Measurements from ENCODE around the gene DCLK2.
A peak's percentile ranks its signal among the peaks of the same experiment; 100 is the strongest.
"Not testable (repeated sequence)": the region's sequence is repeated elsewhere in the genome, so short reads cannot be mapped to it uniquely, and the experiment has no call there.

Gene DCLK2

DNA sequence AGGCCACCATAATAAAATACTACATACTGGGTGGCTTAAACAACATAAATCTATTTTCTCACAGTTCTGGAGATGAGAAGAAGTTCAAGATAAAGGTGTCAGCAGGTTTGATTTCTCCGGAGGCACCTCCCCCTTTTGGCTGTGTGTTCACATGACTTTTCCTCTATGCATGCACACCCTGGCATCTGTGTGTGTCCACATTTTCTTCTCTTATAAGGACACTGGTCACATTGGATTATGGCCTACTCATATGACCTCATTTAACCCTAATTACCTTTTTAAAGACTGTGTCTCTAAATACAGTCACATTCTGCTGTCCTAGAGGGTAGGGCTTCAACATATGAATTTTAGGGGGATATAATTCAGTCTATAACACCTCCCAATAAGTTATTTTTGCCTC lies 79.8 kb downstream of the DCLK2 start:
- Histone ChIP-seq H3K23ac (ENCODE audit: low read length in 2 of 2) (no peak overlapping the region), H3K4me2 (ENCODE audit: low read length, poor library complexity, severe bottlenecking) (no peak overlapping the region), H3K9ac (ENCODE audit: low read length) (no peak overlapping the region), H3K18ac (ENCODE audit: low read depth in 1 of 2, low read length in 2 of 2) (no peak overlapping the region), H3K4me3 (ENCODE audit: insufficient read depth in 1 of 2, low read depth in 1 of 2, low read length in 2 of 2) (no peak overlapping the region), H3K14ac (ENCODE audit: low read length in 2 of 2) (no peak overlapping the region), H2BK15ac (ENCODE audit: low read depth, poor library complexity, severe bottlenecking) (no peak overlapping the region), H3K4me1 (ENCODE audit: control insufficient read depth, insufficient read depth, low read depth, low read length) (no peaks in the 10 kb centered on the region), H3K36me3 (ENCODE audit: control insufficient read depth in 1 of 2, insufficient read depth in 2 of 2, low read depth in 1 of 2, low read length in 2 of 2) (no peaks in the 10 kb centered on the region), H4K91ac (ENCODE audit: low read length) (no peak overlapping the region), H3K9me3 (ENCODE audit: control insufficient read depth, low read length) (no peaks in the 10 kb centered on the region), H2BK5ac (ENCODE audit: low read depth, low read length, poor library complexity, severe bottlenecking) (no peak overlapping the region), H2BK12ac (ENCODE audit: low read length in 2 of 2) (no peak overlapping the region), H4K8ac (ENCODE audit: low read length) (no peak overlapping the region), H2AFZ (ENCODE audit: low read depth, low read length) (no peak overlapping the region), H3K27ac (ENCODE audit: low read length, poor library complexity, severe bottlenecking) (no peak overlapping the region), H3K27me3 (ENCODE audit: control insufficient read depth in 1 of 2, insufficient read depth in 1 of 2, low read length in 2 of 2) (no peaks in the 10 kb centered on the region), H3K4ac (ENCODE audit: low read depth in 1 of 2, low read length in 2 of 2) (no peak overlapping the region), H2AK5ac (ENCODE audit: low read length, severe bottlenecking) (no peak overlapping the region), H3K79me1 (replicated peaks; ENCODE audit: low read length, poor library complexity, severe bottlenecking) (peaks cover 21% of the 10 kb centered on the region), H2BK120ac (ENCODE audit: low read depth, low read length) (no peak overlapping the region)
- WGBS = 96% methylated on average over 1 of the region's 1 CpG
- DNase-seq = no peak

- Histone ChIP-seq H3K18ac (ENCODE audit: low read depth in 1 of 2, low read length in 2 of 2) (no peak overlapping the region), H3K27ac (ENCODE audit: low read length, poor library complexity, severe bottlenecking) (no peak overlapping the region), H4K8ac (ENCODE audit: low read length) (peak overlapping the region; percentile 13), H2AK5ac (ENCODE audit: low read length, severe bottlenecking) (no peak overlapping the region), H3K4ac (ENCODE audit: low read depth in 1 of 2, low read length in 2 of 2) (no peak overlapping the region), H3K4me3 (ENCODE audit: insufficient read depth in 1 of 2, low read depth in 1 of 2, low read length in 2 of 2) (no peak overlapping the region), H3K14ac (ENCODE audit: low read length in 2 of 2) (no peak overlapping the region), H2BK5ac (ENCODE audit: low read depth, low read length, poor library complexity, severe bottlenecking) (no peak overlapping the region), H3K36me3 (ENCODE audit: control insufficient read depth in 1 of 2, insufficient read depth in 2 of 2, low read depth in 1 of 2, low read length in 2 of 2) (no peaks in the 10 kb centered on the region), H3K4me1 (ENCODE audit: control insufficient read depth, insufficient read depth, low read depth, low read length) (no peaks in the 10 kb centered on the region), H2BK120ac (ENCODE audit: low read depth, low read length) (no peak overlapping the region), H2BK15ac (ENCODE audit: low read depth, poor library complexity, severe bottlenecking) (no peak overlapping the region), H2AFZ (ENCODE audit: low read depth, low read length) (no peak overlapping the region), H3K27me3 (ENCODE audit: control insufficient read depth in 1 of 2, insufficient read depth in 1 of 2, low read length in 2 of 2) (no peaks in the 10 kb centered on the region), H3K9ac (ENCODE audit: low read length) (no peak overlapping the region), H3K4me2 (ENCODE audit: low read length, poor library complexity, severe bottlenecking) (no peak overlapping the region), H2BK12ac (ENCODE audit: low read length in 2 of 2) (no peak overlapping the region), H4K91ac (ENCODE audit: low read length) (no peak overlapping the region), H3K23ac (ENCODE audit: low read length in 2 of 2) (no peak overlapping the region), H3K79me1 (replicated peaks; ENCODE audit: low read length, poor library complexity, severe bottlenecking) (peaks cover 18% of the 10 kb centered on the region), H3K9me3 (ENCODE audit: control insufficient read depth, low read length) (no peaks in the 10 kb centered on the region)
- WGBS = 97% methylated on average over 2 of the region's 2 CpGs
- DNase-seq = no peak
These were observed 82.2 kb downstream of the DCLK2 start for GRCh38 chr4:150160473-150160872.

DNA sequence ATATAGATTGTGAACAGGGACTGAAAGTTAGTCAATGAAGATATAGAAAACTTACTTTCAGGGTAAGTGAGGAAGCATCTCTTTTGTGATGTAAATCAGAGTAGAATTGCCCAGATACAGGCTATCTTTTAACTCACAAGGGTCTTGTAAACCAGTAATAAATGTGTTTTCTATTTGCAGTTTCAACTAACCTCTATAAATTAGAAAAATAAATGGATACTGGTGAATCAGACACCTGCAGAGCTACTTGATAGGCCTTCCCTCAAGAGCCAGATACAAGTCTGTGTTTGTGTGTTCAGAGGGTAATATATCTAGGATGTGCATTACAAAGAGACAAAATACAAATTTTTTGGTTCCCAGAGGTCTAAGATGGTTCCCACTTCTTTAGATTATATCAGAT lies 82.9 kb downstream of the DCLK2 start:
- Histone ChIP-seq H3K79me1 (replicated peaks; ENCODE audit: low read length, poor library complexity, severe bottlenecking) (peaks cover 22% of the 10 kb centered on the region), H3K4me1 (ENCODE audit: control insufficient read depth, insufficient read depth, low read depth, low read length) (no peaks in the 10 kb centered on the region), H4K8ac (ENCODE audit: low read length) (no peak overlapping the region), H3K27me3 (ENCODE audit: control insufficient read depth in 1 of 2, insufficient read depth in 1 of 2, low read length in 2 of 2) (no peaks in the 10 kb centered on the region), H3K4ac (ENCODE audit: low read depth in 1 of 2, low read length in 2 of 2) (no peak overlapping the region), H3K27ac (ENCODE audit: low read length, poor library complexity, severe bottlenecking) (no peak overlapping the region), H3K36me3 (ENCODE audit: control insufficient read depth in 1 of 2, insufficient read depth in 2 of 2, low read depth in 1 of 2, low read length in 2 of 2) (no peaks in the 10 kb centered on the region), H3K14ac (ENCODE audit: low read length in 2 of 2) (no peak overlapping the region), H4K91ac (ENCODE audit: low read length) (no peak overlapping the region), H3K4me3 (ENCODE audit: insufficient read depth in 1 of 2, low read depth in 1 of 2, low read length in 2 of 2) (no peak overlapping the region), H3K9me3 (ENCODE audit: control insufficient read depth, low read length) (no peaks in the 10 kb centered on the region), H3K9ac (ENCODE audit: low read length) (no peak overlapping the region), H2BK15ac (ENCODE audit: low read depth, poor library complexity, severe bottlenecking) (no peak overlapping the region), H2AFZ (ENCODE audit: low read depth, low read length) (no peak overlapping the region), H2BK120ac (ENCODE audit: low read depth, low read length) (no peak overlapping the region), H3K18ac (ENCODE audit: low read depth in 1 of 2, low read length in 2 of 2) (no peak overlapping the region), H2BK12ac (ENCODE audit: low read length in 2 of 2) (no peak overlapping the region), H3K4me2 (ENCODE audit: low read length, poor library complexity, severe bottlenecking) (no peak overlapping the region), H2BK5ac (ENCODE audit: low read depth, low read length, poor library complexity, severe bottlenecking) (no peak overlapping the region), H2AK5ac (ENCODE audit: low read length, severe bottlenecking) (no peak overlapping the region), H3K23ac (ENCODE audit: low read length in 2 of 2) (no peak overlapping the region)
- DNase-seq = no peak

- not testable (repeated sequence) for H2BK15ac ChIP-seq (ENCODE audit: low read depth, poor library complexity, severe bottlenecking); H3K27me3 ChIP-seq (ENCODE audit: control insufficient read depth in 1 of 2, insufficient read depth in 1 of 2, low read length in 2 of 2); H3K23ac ChIP-seq (ENCODE audit: low read length in 2 of 2); H4K91ac ChIP-seq (ENCODE audit: low read length); H3K4me1 ChIP-seq (ENCODE audit: control insufficient read depth, insufficient read depth, low read depth, low read length); H3K18ac ChIP-seq (ENCODE audit: low read depth in 1 of 2, low read length in 2 of 2); H3K4me3 ChIP-seq (ENCODE audit: insufficient read depth in 1 of 2, low read depth in 1 of 2, low read length in 2 of 2); H3K4ac ChIP-seq (ENCODE audit: low read depth in 1 of 2, low read length in 2 of 2); H2AFZ ChIP-seq (ENCODE audit: low read depth, low read length); H3K9me3 ChIP-seq (ENCODE audit: control insufficient read depth, low read length); H2AK5ac ChIP-seq (ENCODE audit: low read length, severe bottlenecking); H3K4me2 ChIP-seq (ENCODE audit: low read length, poor library complexity, severe bottlenecking); H3K27ac ChIP-seq (ENCODE audit: low read length, poor library complexity, severe bottlenecking); H3K9ac ChIP-seq (ENCODE audit: low read length); H3K14ac ChIP-seq (ENCODE audit: low read length in 2 of 2); DNase-seq; H2BK12ac ChIP-seq (ENCODE audit: low read length in 2 of 2); H2BK5ac ChIP-seq (ENCODE audit: low read depth, low read length, poor library complexity, severe bottlenecking); H2BK120ac ChIP-seq (ENCODE audit: low read depth, low read length); H3K36me3 ChIP-seq (ENCODE audit: control insufficient read depth in 1 of 2, insufficient read depth in 2 of 2, low read depth in 1 of 2, low read length in 2 of 2); H4K8ac ChIP-seq (ENCODE audit: low read length)
- peaks cover 22% of the 10 kb centered on the region for H3K79me1 ChIP-seq (replicated peaks; ENCODE audit: low read length, poor library complexity, severe bottlenecking)
- WGBS = 100% methylated on average over 2 of the region's 2 CpGs
These were observed 83.8 kb downstream of the DCLK2 start for GRCh38 chr4:150162020-150162419.
